HG03103 (cell line): Measurements from ENCODE around the gene CRADD.

ENCODE experiments used
- ATAC-seq: cut with Tn5 transposase; IDR thresholded peaks from one replicate; pipeline ENCODE4 v1.9.1; 2021; ENCODE audit warnings: low read depth; ENCODE audit not compliant: unreplicated experiment

CRADD gene

DNA sequence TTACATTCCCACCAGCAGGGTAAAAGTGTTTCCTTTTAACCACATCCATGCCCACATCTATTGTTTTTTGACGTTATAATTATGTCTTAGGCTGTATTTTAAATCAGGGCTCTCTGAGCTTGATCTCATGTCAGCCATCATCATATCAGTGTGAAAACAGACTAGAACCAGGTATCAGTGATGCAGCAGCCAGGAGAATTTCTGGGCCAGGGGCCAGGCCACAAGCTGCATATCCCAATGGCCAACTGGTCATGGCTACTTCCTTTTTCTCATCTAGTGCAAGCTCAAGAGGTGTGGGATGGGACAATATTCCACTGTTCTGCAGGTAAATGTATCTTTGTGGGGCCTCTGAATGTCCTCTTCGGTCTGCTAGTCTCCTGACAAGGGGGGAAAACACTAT lies 125.1 kb downstream of the CRADD start:
- no peak for ATAC-seq

DNA sequence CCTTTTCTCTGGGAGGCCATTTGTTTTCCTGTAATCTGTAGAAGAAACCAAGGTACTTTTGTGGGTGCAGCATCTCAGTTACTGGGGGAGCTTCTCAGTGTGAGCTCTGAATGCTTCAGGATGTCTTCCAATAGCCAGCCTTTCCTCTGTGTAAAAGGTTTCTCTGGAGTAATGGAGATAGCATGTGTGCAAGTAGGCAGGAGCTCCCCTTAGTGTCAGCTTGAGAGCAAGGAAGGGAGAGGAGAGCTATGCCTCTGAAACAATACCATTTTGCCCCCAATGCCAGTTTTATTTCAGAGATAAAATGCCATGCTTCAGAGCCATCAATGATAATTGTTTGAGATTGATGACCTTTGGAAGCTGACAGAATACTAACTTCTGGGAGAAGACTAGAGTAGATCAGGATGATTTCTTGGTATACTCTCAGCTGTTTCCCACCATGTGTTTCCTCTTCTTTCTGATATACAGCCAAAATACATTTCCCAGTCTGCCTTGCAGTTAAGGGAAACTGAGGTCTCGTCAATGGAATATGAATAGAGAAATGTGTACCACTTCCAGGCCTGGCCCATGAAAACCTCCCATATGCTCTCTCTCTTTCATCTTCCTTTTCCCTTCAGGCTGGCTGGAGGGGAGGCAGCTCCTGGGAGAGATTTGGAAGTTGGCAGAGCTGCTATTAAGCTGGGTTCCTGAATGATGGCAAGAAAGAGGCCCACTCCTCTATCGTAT lies 125.7 kb downstream of the CRADD start:
- no peak for ATAC-seq

DNA sequence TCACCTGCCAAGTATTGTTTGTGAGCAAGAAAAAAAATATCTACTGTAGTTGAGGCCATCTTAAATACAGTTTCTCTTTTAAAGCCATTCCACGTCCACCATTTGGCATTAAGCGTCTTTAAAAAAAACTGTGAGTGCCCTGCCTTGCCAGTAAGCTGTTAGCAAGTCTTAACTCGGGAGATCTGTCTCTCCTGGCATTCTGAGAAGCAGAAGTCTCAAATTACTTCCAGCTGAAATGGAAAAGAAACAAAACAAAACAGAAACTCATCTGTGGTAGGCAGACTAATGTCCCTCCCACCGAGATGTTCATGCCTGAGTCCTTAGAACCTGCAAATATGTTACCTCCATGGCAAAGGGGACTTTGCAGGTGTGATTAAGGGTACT lies 126.2 kb downstream of the CRADD start:
- ATAC-seq = no peak

- ATAC-seq = no peak
Observed at GRCh38 chr12:93804392-93805179, 127.4 kb downstream of the CRADD start.

DNA sequence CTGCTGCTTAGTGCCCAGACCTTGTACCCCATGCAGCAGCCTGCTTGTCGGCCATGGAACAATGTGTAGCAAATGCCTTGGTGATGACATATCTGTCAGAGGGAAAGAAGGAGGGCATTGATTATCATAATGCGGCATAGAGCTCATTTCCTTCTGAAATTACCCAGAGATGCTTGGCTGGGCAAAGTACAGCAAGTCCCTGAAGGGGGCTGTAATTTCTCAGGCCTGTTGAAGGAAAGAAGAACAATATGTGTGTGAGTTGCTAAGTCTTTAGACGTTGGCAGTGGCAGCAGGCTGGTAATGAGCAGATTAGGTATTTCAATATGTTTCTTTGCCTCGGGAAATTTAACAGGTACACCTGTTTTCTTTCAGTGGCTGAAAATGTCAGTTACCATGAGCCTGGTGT lies 128.6 kb downstream of the CRADD start:
- ATAC-seq = no peak

DNA sequence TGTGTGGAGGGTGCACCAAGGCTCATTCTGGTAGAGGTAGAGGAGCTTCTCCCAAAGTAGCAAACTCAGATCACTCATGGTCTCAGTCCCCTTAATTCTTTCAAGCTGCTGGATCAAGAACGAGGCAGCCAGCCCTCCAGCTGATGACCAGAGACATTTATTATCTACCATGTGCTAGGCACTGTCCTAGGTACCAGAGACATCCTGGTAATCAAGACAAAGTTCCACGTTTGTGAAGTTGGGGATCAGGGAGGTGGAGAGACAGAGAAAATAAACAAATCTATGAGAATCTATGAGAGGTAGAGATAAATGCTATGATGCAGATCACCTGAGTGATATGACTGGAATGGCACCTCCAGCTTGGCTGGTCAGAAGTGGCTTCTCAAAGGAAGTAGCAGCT lies 130.2 kb downstream of the CRADD start:
- no peak for ATAC-seq

DNA sequence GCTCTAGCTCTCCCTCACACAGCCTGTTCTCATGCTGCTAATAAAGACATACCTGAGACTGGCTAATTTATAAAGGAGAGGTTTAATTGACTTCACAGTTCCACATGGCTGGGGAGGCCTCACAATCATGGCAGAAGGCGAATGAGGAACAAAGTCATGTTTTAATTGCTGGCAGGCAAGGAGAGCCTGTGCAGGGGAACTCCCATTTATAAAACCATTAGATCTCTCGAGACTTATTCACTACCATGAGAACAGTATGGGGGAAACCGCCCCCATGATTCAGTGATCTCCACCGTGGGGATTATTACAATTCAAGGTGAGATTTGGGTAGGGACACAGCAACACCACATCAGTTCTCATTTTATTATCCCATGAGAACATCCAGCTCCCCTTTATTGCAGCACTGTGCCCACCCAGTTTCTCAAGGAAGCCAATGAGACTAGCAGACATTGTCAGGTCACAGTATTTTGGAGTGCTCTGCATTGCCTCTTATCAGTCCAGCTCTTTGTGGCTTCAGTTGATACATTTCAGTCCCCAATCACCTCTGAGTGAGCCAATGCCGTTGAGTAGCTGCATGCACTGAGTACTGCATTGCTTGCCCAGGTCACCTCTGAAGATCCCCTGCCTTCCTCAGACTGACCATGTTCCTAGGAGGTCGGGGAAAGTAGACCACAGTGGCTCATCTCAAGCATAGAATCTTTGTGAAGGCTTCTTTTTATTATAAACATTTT lies 131.2 kb downstream of the CRADD start:
- ATAC-seq = no peak

DNA sequence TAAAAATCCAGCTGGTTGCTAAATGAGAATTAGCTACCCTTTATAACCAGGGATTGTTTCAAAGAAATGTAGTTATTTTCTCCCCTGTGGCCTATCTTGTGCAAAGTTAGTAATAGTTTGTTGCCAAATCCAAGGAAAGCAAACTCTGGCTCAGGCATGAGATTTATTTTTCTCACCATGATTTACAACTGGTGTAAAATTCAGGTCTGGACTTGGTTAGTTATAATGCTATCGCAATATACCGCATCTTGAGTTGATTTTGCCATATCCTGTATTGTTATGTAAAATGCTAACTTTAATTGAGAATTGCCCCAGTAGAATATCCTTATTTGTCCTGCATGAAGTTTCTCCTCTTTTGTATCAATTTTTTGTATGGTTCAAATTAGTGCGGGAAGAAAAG lies 135.5 kb downstream of the CRADD start:
- no peak for ATAC-seq

- ATAC-seq = no peak
Observed at GRCh38 chr12:93813186-93813585, 136.0 kb downstream of the CRADD start.

DNA sequence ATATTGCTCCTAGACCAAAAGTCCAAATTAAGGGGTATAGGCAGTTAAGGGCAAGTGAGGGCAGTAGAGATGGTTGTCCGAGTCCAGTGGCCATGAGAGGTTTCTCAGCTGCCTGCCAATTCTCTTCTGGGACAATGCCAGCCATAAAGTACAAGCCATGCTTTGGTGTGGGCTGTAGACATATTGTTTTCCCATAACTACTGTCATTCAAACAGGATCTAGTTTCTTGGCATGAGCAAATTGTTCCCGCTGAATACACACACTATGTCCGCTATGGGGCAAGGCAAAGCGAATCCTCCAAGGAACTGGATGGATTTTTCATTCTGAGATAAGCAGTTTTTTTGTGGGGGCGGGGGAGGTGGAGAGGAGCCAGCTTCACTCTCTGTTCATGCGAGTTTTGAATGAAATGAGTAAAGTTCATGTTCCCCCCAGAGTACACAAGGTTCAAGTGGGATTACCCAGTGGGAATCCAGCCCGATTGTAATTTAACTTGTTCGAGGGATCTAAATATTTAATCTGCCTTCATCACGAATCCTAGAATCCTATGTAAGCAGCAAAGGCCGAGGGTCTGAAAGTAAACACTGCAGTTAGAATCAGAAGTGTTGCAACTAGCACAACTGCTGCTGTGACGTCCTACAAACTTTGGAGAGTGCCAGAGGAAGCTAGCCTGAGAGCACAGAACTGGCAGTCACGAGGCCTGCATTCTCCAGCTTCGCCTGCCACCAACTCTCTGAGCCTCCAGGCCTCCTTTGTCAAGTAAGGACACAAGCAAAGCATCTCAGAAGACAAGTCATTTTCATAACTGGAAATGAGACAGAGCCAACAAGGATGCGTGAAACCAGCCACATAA lies 137.0 kb downstream of the CRADD start:
- ATAC-seq = no peak

GRCh38 chr12:93818488-93819049 lies 141.4 kb downstream of the CRADD start:
- ATAC-seq = no peak

- ATAC-seq = no peak
Observed at GRCh38 chr12:93819050-93819491, 141.9 kb downstream of the CRADD start.

- no peak for ATAC-seq
Observed at GRCh38 chr12:93823616-93824391, 146.6 kb downstream of the CRADD start.

DNA sequence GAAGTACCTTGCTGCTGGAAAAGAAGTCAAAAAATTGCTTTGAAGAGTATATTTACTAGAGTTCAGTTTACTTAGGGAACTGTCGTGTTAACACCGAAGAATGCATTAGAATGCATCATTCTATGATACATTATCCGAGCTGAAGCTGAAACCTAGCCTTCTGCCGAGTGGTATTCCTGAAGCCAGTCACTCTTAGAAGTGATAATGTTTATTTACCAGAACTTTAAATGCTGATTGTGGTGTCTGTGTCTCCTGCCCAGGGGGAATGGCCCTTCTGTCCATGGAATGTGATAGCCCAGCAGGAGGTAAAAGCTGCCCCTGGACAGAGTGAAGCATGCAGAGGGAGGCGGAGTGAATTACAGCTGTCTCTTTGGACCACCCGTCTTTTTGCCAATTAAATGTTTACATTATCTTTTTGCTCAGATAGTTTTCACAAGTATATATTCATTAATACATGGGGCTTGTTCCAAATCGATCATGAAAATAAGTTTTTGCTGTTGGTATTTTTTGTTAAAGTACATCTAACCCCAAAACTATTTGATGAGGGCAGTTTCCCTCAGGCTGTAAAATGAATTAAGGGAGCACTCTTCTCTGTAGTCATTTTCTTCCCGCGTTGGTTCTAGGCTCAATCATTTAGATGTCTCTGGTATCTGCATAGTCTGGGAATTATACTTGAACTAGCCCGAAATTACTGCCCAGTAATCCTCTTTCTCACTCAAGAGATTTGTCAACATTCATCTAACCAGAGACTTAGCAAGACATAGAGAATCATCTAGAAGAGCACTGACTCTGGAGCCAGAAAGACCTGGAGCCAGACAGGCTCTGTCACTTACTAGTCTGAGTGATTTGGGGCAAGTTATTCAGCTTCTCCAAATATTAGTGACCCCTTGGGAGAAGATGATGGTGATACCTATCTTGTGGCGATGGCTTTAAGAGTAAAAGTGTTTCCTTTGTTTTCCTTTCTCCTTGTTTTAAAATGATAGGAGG lies 147.6 kb downstream of the CRADD start:
- no peak for ATAC-seq

DNA sequence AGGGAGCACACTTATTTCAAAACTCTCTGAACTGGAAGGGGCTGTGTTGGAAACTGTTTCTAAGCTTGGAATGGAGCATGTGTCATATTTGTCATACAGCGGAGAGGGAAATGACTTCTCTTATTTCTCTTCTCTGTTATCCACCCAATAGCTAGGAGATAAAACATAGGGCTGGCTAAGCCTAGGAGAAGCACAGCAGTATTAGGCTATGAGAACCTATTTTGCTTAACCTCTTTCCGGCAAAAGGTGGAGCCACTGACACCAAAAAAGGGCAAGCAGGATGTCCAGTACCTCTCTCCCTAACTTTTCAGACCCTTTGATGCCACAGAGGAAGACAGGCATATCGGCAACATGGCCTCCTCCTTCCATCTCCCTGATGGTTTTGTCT lies 148.3 kb downstream of the CRADD start:
- no peak for ATAC-seq

GRCh38 chr12:93825931-93826555 lies 148.9 kb downstream of the CRADD start:
- no peak for ATAC-seq

GRCh38 chr12:93827179-93827578 lies 150.0 kb downstream of the CRADD start:
- ATAC-seq = no peak

DNA sequence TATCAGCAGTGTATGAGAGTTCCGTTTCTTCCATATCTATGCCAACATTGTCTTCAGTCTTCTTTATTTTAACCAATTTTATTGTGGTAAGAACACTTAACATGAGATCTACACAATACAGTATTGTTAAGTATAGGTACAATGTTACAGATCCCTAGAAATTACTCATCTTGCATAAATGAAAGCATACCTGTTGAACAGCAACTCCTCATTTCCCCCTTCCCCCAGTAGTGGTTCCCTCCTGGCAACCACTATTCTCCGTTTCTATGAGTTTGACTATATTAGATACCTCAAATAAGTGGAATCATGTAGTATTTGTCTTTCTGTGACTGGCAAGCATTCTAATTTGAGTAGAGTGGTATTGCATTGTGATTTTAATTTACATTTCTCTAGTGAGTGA lies 150.5 kb downstream of the CRADD start:
- ATAC-seq = no peak
